IMR-90 (cell line): Measurements from ENCODE around the gene NMB. TPM values are rescaled to one million over a fixed set of nuclear protein-coding genes. Genes with fewer than 3 reads are reported as not detected.

ENCODE experiments used
- ATAC-seq: fragments of 200-7000 bp; cut with Tn5 transposase; 2 replicates; pipeline ENCODE4 v1.9.1; 2020; ENCODE audit warnings: low read depth, mild to moderate bottlenecking, moderate library complexity
- BruUV-seq: library from RNA; stranded (reverse); fragments of 400-500 nt; replicated peaks from 2 replicates; lab custom pipeline; 2021; lab: Mats Ljungman, UMichigan
- CTCF ChIA-PET: fragments of 300-600 bp; formaldehyde crosslinking; extraction: SDS; loops from one replicate; lab custom pipeline; 2021; ENCODE audit warnings: antibody characterized with exemption; lab: Yijun Ruan, JAX
- POLR2A ChIA-PET: fragments of 300-600 bp; sonication (Branson Sonifier 250); formaldehyde crosslinking; loops from one replicate; lab custom pipeline; 2022; ENCODE audit warnings: antibody characterized with exemption; ENCODE audit not compliant: unreplicated experiment; lab: Charles Lee
- DNase-seq: peaks from one replicate; pipeline ENCODE4 v3.0.0; 2013
- H2AFZ ChIP-seq: replicated peaks from 2 replicates; pipeline ENCODE3; 2013; ENCODE audit warnings: low read length, mild to moderate bottlenecking; ENCODE audit not compliant: poor library complexity
- H2AK5ac ChIP-seq: 2 replicates; pipeline ENCODE4 v1.6.1; 2013; ENCODE audit warnings: low read depth, low read length, inconsistent platforms
- H2AK9ac ChIP-seq: replicated peaks from 2 replicates; pipeline ENCODE3; 2013; ENCODE audit warnings: mild to moderate bottlenecking, low read depth, low read length, moderate library complexity; ENCODE audit not compliant: poor library complexity
- H2BK120ac ChIP-seq: 2 replicates; pipeline ENCODE4 v1.6.1; 2013; ENCODE audit warnings: low read depth, low read length, inconsistent platforms
- H2BK15ac ChIP-seq: 3 replicates; pipeline ENCODE4 v1.6.1; 2013; ENCODE audit warnings: low read depth, low read length, inconsistent platforms
- H2BK20ac ChIP-seq: 2 replicates; pipeline ENCODE4 v1.6.1; 2013; ENCODE audit warnings: low read depth, mild to moderate bottlenecking, inconsistent platforms, low read length, moderate library complexity
- H2BK5ac ChIP-seq: 2 replicates; pipeline ENCODE4 v1.6.1; 2013; ENCODE audit warnings: mild to moderate bottlenecking, low read depth, low read length, inconsistent platforms; ENCODE audit not compliant: poor library complexity, severe bottlenecking
- H3K14ac ChIP-seq: replicated peaks from 2 replicates; pipeline ENCODE4 v1.6.1; 2013; ENCODE audit warnings: low read depth, low read length, inconsistent platforms
- H3K18ac ChIP-seq: 2 replicates; pipeline ENCODE4 v1.6.1; 2013; ENCODE audit warnings: low read depth, low read length, control low read depth
- H3K23ac ChIP-seq: 2 replicates; pipeline ENCODE4 v1.6.1; 2013; ENCODE audit warnings: low read depth, low read length, inconsistent platforms
- H3K27ac ChIP-seq: 2 replicates; pipeline ENCODE4 v1.5.1; 2013; ENCODE audit warnings: mild to moderate bottlenecking, control low read depth, low read length; ENCODE audit not compliant: insufficient read depth
- H3K27me3 ChIP-seq: 2 replicates; pipeline ENCODE4 v1.6.1; 2013; ENCODE audit warnings: low read length; ENCODE audit not compliant: control insufficient read depth, insufficient read depth
- H3K36me3 ChIP-seq: 2 replicates; pipeline ENCODE4 v1.6.1; 2013; ENCODE audit warnings: low read length, mixed read lengths; ENCODE audit not compliant: control insufficient read depth, insufficient read depth
- H3K4ac ChIP-seq: 2 replicates; pipeline ENCODE4 v1.6.1; 2013; ENCODE audit warnings: low read depth, low read length, inconsistent platforms
- H3K4me1 ChIP-seq: 2 replicates; pipeline ENCODE4 v1.6.1; 2013; ENCODE audit warnings: low read length, mixed read lengths; ENCODE audit not compliant: control insufficient read depth, insufficient read depth
- H3K4me2 ChIP-seq: 2 replicates; pipeline ENCODE4 v1.6.1; 2013; ENCODE audit warnings: low read depth, mild to moderate bottlenecking, control low read depth, low read length, moderate library complexity
- H3K4me3 ChIP-seq: 2 replicates; pipeline ENCODE4 v1.5.1; 2013; ENCODE audit warnings: low read depth, mild to moderate bottlenecking, control low read depth, low read length, moderate library complexity; ENCODE audit not compliant: insufficient read depth
- H3K56ac ChIP-seq: 2 replicates; pipeline ENCODE4 v1.6.1; 2013; ENCODE audit warnings: low read length, inconsistent platforms; ENCODE audit not compliant: insufficient read depth; ENCODE audit errors: extremely low read depth
- H3K79me1 ChIP-seq, 2 experiments: 2 replicates each; pipeline ENCODE4 v1.6.1; 2013; ENCODE audit warnings: low read length in 2 of 2, inconsistent platforms in 1 of 2, low read depth in 1 of 2
- H3K9ac ChIP-seq: 2 replicates; pipeline ENCODE4 v1.6.1; 2013; ENCODE audit warnings: low read depth, low read length, control low read depth
- H3K9me1 ChIP-seq: 2 replicates; pipeline ENCODE4 v1.6.1; 2013; ENCODE audit warnings: low read length, inconsistent platforms; ENCODE audit not compliant: insufficient read depth
- H3K9me3 ChIP-seq: 2 replicates; pipeline ENCODE4 v1.6.1; 2013; ENCODE audit warnings: low read length; ENCODE audit not compliant: control insufficient read depth, insufficient read depth
- H4K20me1 ChIP-seq: 2 replicates; pipeline ENCODE4 v1.6.1; 2013; ENCODE audit warnings: low read length, inconsistent platforms; ENCODE audit not compliant: insufficient read depth
- H4K5ac ChIP-seq: 2 replicates; pipeline ENCODE4 v1.6.1; 2013; ENCODE audit warnings: mild to moderate bottlenecking, low read depth, low read length, control low read depth
- H4K8ac ChIP-seq, 2 experiments: 2 replicates each; pipeline ENCODE4 v1.6.1; 2013; ENCODE audit warnings: low read depth in 2 of 2, low read length in 2 of 2, control low read depth in 1 of 2, inconsistent platforms in 1 of 2
- H4K91ac ChIP-seq: 2 replicates; pipeline ENCODE4 v1.6.1; 2013; ENCODE audit warnings: low read depth, low read length, inconsistent platforms; ENCODE audit not compliant: insufficient read depth
- CEBPB ChIP-seq: IDR thresholded peaks from 2 replicates; pipeline ENCODE4 v1.6.1; 2012; ENCODE audit warnings: low read depth, low read length, improper control_type of control experiment
- MAZ ChIP-seq: IDR thresholded peaks from 2 replicates; pipeline ENCODE4 v1.6.1; 2012; ENCODE audit warnings: low read depth, mild to moderate bottlenecking, low read length, improper control_type of control experiment, moderate library complexity, borderline replicate concordance
- SMC3 ChIP-seq: fragments of 150-350 bp; IDR thresholded peaks from 2 replicates; pipeline ENCODE4 v1.6.1; 2016; ENCODE audit warnings: low read depth, mild to moderate bottlenecking, antibody characterized with exemption, low read length, moderate library complexity
- dilution Hi-C: fragments of 300-500 bp; cut with HindIII; formaldehyde crosslinking; loops from one replicate; pipeline ENCODE4 v1.14.3; 2018; ENCODE audit warnings: low sequenced_read_pairs; ENCODE audit not compliant: unreplicated experiment
- in situ Hi-C: fragments of 300-500 bp; cut with MboI; formaldehyde crosslinking; loops from 3 replicates; pipeline ENCODE4 v1.14.3; 2019; ENCODE audit warnings: low sequenced_read_pairs, inconsistent platforms, mixed read lengths
- intact Hi-C: fragments of 100-400 bp; cut with micrococcal nuclease; formaldehyde crosslinking; loops from 2 replicates; pipeline ENCODE4 v1.10.0; 2022
- polyA plus RNA-seq, 3 experiments: library from polyadenylated mRNA; depleted of rRNA; stranded (reverse); fragments of >200 nt; gene quantifications; 2 replicates each; pipeline ENCODE4 v1.2.3, GENCODE V29; 2012; ENCODE audit warnings: low replicate concordance in 1 of 3
- total RNA-seq: library from RNA; depleted of rRNA; stranded (reverse); fragments of >200 nt; gene quantifications from 2 replicates; pipeline ENCODE4 v1.2.3, GENCODE V29; 2012

Gene NMB
- total and polyA plus RNA-seq, 2 of the 4 experiments (the other 2 are of a cell fraction) = 1.3 to 3.8 TPM

DNA sequence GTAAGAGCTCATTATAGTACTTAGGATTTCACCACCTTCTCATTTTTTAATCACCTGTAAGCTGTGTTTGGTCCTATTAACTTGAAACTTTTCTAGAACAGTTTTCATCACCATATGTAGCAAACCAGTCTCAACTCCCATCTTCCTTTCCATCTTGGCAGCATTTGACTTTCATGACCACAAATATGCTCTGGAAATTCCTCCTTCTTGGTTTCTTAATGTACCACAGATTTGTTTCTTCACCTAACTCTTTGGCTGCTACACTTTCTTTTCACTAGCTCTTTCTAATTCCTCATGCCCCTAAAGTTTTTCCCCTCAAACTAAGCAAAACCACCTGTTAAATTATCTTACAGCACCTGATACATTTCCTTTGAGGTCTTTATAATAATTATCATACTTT lies 13.2 kb upstream of the NMB start:
- no peak overlapping the region for H2AK9ac ChIP-seq
- H3K27me3 ChIP-seq = no peaks in the 10 kb centered on the region
- in situ Hi-C loops = no loop called here
- peaks cover 15% of the 10 kb centered on the region for H3K9me1 ChIP-seq
- H3K9me3 ChIP-seq = no peaks in the 10 kb centered on the region
- peak overlapping the region in 1 of 2 experiments; percentile 50; a peak in 1 of 4 replicates for H4K8ac ChIP-seq
- H2BK5ac ChIP-seq = peak overlapping the region; percentile 59
- dilution Hi-C loops = no loop called here
- H3K14ac ChIP-seq = peak overlapping the region; percentile 42; the same call in 1 of the 2 replicates
- ChIA-PET POLR2A (interaction anchor here (0.5 kb wide), 1 partner anchor 88 kb away, joined by 5 read pairs; no protein-coding TSS in a partner anchor), CTCF (interaction anchor here (0.9 kb wide), 1 partner anchor 29 kb away, joined by 4 read pairs; no protein-coding TSS in a partner anchor)
- no peak overlapping the region for H3K9ac ChIP-seq
- DNase-seq = peak; percentile 87
- no peak overlapping the region for H3K56ac ChIP-seq
- H4K5ac ChIP-seq = no peak overlapping the region; the same call in 1 of the 2 replicates
- H3K18ac ChIP-seq = peak overlapping the region; percentile 30; the same call in 1 of the 2 replicates
- no peak overlapping the region for H2AK5ac ChIP-seq
- no peak overlapping the region; the same call in 1 of the 2 replicates for H3K27ac ChIP-seq
- peak overlapping the region; percentile 10; the same call in 1 of the 2 replicates for H2BK20ac ChIP-seq
- H3K4me2 ChIP-seq = peak overlapping the region; percentile 21; the same call in 1 of the 2 replicates
- peaks cover 16 to 42% of the 10 kb centered on the region in 2 experiments; a peak in 3 of 4 replicates for H3K79me1 ChIP-seq
- H2BK120ac ChIP-seq = no peak overlapping the region
- intact Hi-C loops = loop anchor here (5.0 kb wide), 1 partner anchor 46 kb away; the partner anchor contains the start of gene SEC11A
- H4K91ac ChIP-seq = no peak overlapping the region; the same call in 1 of the 2 replicates
- H3K4ac ChIP-seq = peak overlapping the region; percentile 24; the same call in 1 of the 2 replicates
- peaks cover 10% of the 10 kb centered on the region for H3K4me1 ChIP-seq
- ATAC-seq = peak; percentile 81
- TF ChIP-seq SMC3 = no peak
- TF ChIP-seq CEBPB = peak; percentile 56
- TF ChIP-seq MAZ = no peak
- peaks cover 5% of the 10 kb centered on the region; the same call in 1 of the 2 replicates for H4K20me1 ChIP-seq
- peaks cover 16% of the 10 kb centered on the region for H3K36me3 ChIP-seq
- no TSS peak for BruUV-seq
- H3K23ac ChIP-seq = 0 out of 2 replicates have a peak overlapping the region, but pooled peaks have one; percentile 3
- H2BK15ac ChIP-seq = 0 out of 3 replicates have a peak overlapping the region, but pooled peaks have one; percentile 17
- no peak overlapping the region for H3K4me3 ChIP-seq
- no peak overlapping the region for H2AFZ ChIP-seq
